ENCODE measurements around the gene ANO8. TPM values are rescaled to one million over a fixed set of nuclear protein-coding genes. Genes with fewer than 3 reads are reported as not detected.
A peak's percentile ranks its signal among the peaks of the same experiment; 100 is the strongest.

ANO8 gene
- total and polyA plus RNA-seq, 12 donors = 3.3 to 14.6 (median 8.0) TPM

- peaks cover 9 to 65% (median 39%) of the 10 kb centered on the region in 9 donors for H3K4me1 ChIP-seq
- DNase-seq (no peak), ATAC-seq (no peak)
- no peaks in the 10 kb centered on the region for H3K9me3 ChIP-seq
- H3K27ac ChIP-seq = peak overlapping the region in 3 of 10 donors; percentile 24 to 48 (median 26)
- H3K36me3 ChIP-seq = no peaks in the 10 kb centered on the region
- TF ChIP-seq, protein P1, sequence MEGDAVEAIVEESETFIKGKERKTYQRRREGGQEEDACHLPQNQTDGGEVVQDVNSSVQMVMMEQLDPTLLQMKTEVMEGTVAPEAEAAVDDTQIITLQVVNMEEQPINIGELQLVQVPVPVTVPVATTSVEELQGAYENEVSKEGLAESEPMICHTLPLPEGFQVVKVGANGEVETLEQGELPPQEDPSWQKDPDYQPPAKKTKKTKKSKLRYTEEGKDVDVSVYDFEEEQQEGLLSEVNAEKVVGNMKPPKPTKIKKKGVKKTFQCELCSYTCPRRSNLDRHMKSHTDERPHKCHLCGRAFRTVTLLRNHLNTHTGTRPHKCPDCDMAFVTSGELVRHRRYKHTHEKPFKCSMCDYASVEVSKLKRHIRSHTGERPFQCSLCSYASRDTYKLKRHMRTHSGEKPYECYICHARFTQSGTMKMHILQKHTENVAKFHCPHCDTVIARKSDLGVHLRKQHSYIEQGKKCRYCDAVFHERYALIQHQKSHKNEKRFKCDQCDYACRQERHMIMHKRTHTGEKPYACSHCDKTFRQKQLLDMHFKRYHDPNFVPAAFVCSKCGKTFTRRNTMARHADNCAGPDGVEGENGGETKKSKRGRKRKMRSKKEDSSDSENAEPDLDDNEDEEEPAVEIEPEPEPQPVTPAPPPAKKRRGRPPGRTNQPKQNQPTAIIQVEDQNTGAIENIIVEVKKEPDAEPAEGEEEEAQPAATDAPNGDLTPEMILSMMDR (IDR thresholded peaks at IDR 0.05) = no peak
- 72 to 74% methylated on average over 8 of the region's 8 CpGs for WGBS, 2 donors
- H3K27me3 ChIP-seq = peaks cover 0 to 10% (median 0%) of the 10 kb centered on the region in 7 donors
- intact Hi-C loops (cut with DNase I) = no loop called here
- no peak overlapping the region for H3K4me3 ChIP-seq
Measured at GRCh38 chr19:17353386-17353785, 18.7 kb upstream of the ANO8 start.

- ATAC-seq = peak in 4 of 8 donors; percentile 6 to 22 (median 9)
- Histone ChIP-seq H3K4me1 (peaks cover 12 to 65% (median 39%) of the 10 kb centered on the region in 9 donors), H3K9me3 (no peaks in the 10 kb centered on the region), H3K27me3 (peaks cover 0 to 16% (median 0%) of the 10 kb centered on the region in 7 donors), H3K36me3 (no peaks in the 10 kb centered on the region), H3K27ac (peak overlapping the region in 4 of 10 donors; percentile 22 to 48 (median 37)), H3K4me3 (no peak overlapping the region)
- intact Hi-C loops (cut with DNase I) = no loop called here
- 33% methylated on average over 14 of the region's 14 CpGs for WGBS, 2 donors
- no peak for DNase-seq
- TF ChIP-seq, protein P1 (IDR thresholded peaks at IDR 0.05) = no peak
Measured at GRCh38 chr19:17352608-17353280, 18.1 kb upstream of the ANO8 start.

GRCh38 chr19:17351815-17352435 lies 17.3 kb upstream of the ANO8 start:
- DNase-seq = no peak
- no peak for ATAC-seq
- Histone ChIP-seq H3K36me3 (no peaks in the 10 kb centered on the region), H3K4me1 (peaks cover 20 to 65% (median 43%) of the 10 kb centered on the region in 9 donors), H3K27me3 (peaks cover 0 to 19% (median 0%) of the 10 kb centered on the region in 7 donors), H3K4me3 (no peak overlapping the region), H3K27ac (peak overlapping the region in 2 of 10 donors; percentile 26 to 48), H3K9me3 (no peaks in the 10 kb centered on the region)
- WGBS, 2 donors = 90 to 92% methylated on average over 45 of the region's 45 CpGs
- TF ChIP-seq, protein P1 (IDR thresholded peaks at IDR 0.05) = no peak
- intact Hi-C loops (cut with DNase I) = no loop called here

DNA sequence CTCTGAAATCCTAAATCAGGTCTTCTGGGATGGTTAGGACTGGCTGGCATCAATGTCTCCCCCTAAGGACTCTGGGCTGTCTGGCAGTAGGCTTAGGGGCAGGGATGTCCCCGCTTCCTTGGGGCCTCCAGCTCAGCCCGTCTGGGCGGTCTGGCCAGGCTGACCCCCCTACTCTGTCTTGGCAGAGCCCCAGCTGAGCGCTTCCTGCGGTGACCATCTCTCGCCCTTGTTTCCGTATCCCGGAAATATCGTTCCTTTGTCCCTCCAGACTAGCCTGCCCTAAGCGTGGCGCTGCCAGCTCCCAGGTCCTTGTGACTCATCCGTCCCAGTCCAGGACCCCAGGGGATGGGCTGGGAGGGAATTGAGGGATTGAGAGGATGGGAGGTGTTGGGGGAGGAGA lies 14.0 kb upstream of the ANO8 start:
- DNase-seq (peak; percentile 77 to 80), ATAC-seq (peak; percentile 58 to 85 (median 77))
- intact Hi-C loops (cut with DNase I) = loop anchor here in 7 of 10 donors (5.0 to 10.0 kb wide), 3 partner anchors 116 to 506 kb away; partner anchors contain the start of genes NXNL1 (in 2 of the 7) and RPL18A (in 1 of the 7)
- peaks cover 20 to 74% (median 50%) of the 10 kb centered on the region in 9 donors for H3K4me1 ChIP-seq
- H3K27me3 ChIP-seq = peaks cover 0 to 19% (median 0%) of the 10 kb centered on the region in 7 donors
- H3K27ac ChIP-seq = peak overlapping the region in 9 of 10 donors; percentile 56 to 86 (median 76)
- peak overlapping the region in 2 of 10 donors; percentile 10 to 26 for H3K4me3 ChIP-seq
- TF ChIP-seq, protein P1 (IDR thresholded peaks at IDR 0.05) = no peak
- 6% methylated on average over 12 of the region's 12 CpGs for WGBS, 2 donors
- H3K36me3 ChIP-seq = peaks cover 0 to 2% (median 0%) of the 10 kb centered on the region in 9 donors
- no peaks in the 10 kb centered on the region for H3K9me3 ChIP-seq
